Kidney (tissue), 14 donors: ENCODE data around the gene P2RY11. TPM values are rescaled to one million over a fixed set of nuclear protein-coding genes. Genes with fewer than 3 reads are reported as not detected.

Source experiments
- DNase-seq, 5 donors: peaks; one replicate each; pipeline ENCODE4 v3.0.0-alpha.2; 2013 to 2020
- FAIRE-seq: peaks from 2 replicates; lab custom pipeline; 2012; peaks lifted over from hg19 to GRCh38; lab: Jason Lieb, UNC
- H3K27ac ChIP-seq, 2 donors: one replicate each; pipeline ENCODE4 v1.7.0; 2013; ENCODE audit warnings: low read depth in 2 of 2, low read length in 2 of 2, inconsistent platforms in 1 of 2
- H3K27me3 ChIP-seq: one replicate; pipeline ENCODE4 v1.7.1; 2013; ENCODE audit warnings: low read length, inconsistent platforms; ENCODE audit not compliant: control insufficient read depth, insufficient read depth
- H3K36me3 ChIP-seq, 3 donors: one replicate each; pipeline versions ENCODE4 v1.7.0 to v1.7.1; 2013; ENCODE audit warnings: low read length in 3 of 3, control low read depth in 1 of 3, inconsistent platforms in 1 of 3; ENCODE audit not compliant: insufficient read depth in 3 of 3, control insufficient read depth in 2 of 3
- H3K4me1 ChIP-seq, 3 donors: one replicate each; pipeline versions ENCODE4 v1.7.0 to v1.7.1; 2013; ENCODE audit warnings: low read length in 3 of 3, inconsistent platforms in 1 of 3, low read depth in 1 of 3; ENCODE audit not compliant: control insufficient read depth in 2 of 3, insufficient read depth in 2 of 3
- H3K4me3 ChIP-seq, 3 donors: one replicate each; pipeline versions ENCODE4 v1.7.0 to v1.8.1; 2013; ENCODE audit warnings: low read length in 3 of 3, control low read depth in 1 of 3, inconsistent platforms in 1 of 3
- H3K9ac ChIP-seq, 3 donors: one replicate each; pipeline versions ENCODE4 v1.7.0 to v1.7.1; 2013; ENCODE audit warnings: low read length in 3 of 3, control low read depth in 1 of 3, inconsistent platforms in 1 of 3
- H3K9me3 ChIP-seq, 3 donors: one replicate each; pipeline versions ENCODE4 v1.7.0 to v1.7.1; 2013; ENCODE audit warnings: low read length in 3 of 3, control low read depth in 1 of 3, inconsistent platforms in 1 of 3; ENCODE audit not compliant: control insufficient read depth in 2 of 3, insufficient read depth in 1 of 3
- intact Hi-C: fragments of 100-400 bp; cut with DNase I; formaldehyde crosslinking; loops from one replicate; pipeline ENCODE4 v1.11.1; 2022
- polyA plus RNA-seq: library from polyadenylated mRNA; stranded (reverse); fragments of 350-450 nt; fragmentation: Illumina TruSeq; extraction: RNeasy Lipid Tissue Mini Kit (QIAGEN cat#74804); gene quantifications from one replicate; pipeline ENCODE4 v1.2.3, GENCODE V29; 2014; ENCODE audit warnings: low read depth, low replicate concordance; ENCODE audit not compliant: insufficient read depth
- total RNA-seq: library from RNA; stranded (reverse); fragmentation: NEBNext Ultra II Directional; extraction: Animal tissue kit (Norgen Biotek cat#: 25700); gene quantifications from one replicate; pipeline ENCODE4 v1.2.1, GENCODE V29; 2021
- TF ChIP-seq, protein P1 (sequence below): IDR thresholded peaks from 3 replicates; pipeline ENCODE4 v1.5.1; 2012; ENCODE audit warnings: mild to moderate bottlenecking, moderate library complexity, borderline replicate concordance; ENCODE audit not compliant: insufficient read depth; ENCODE audit errors: extremely low read depth
- donor health status: control.
- donor health status: control.
- donor health status: control.
- donor health status: control.
- donor health status: control.
- donor health status: DM: yes; HTN: yes; CAD: no.
- donor health status: Normal renal cell carcinoma (clear cell type).

The P2RY11 gene
- total and polyA plus RNA-seq, 2 donors from 2014 or later = 3.7 to 17.3 TPM

GRCh38 chr19:10100163-10100785 is 11.2 kb upstream of the P2RY11 start:
- H3K36me3 ChIP-seq = no peaks in the 10 kb centered on the region
- H3K27ac ChIP-seq = no peak overlapping the region
- H3K9me3 ChIP-seq = no peaks in the 10 kb centered on the region
- no peaks in the 10 kb centered on the region for H3K27me3 ChIP-seq
- no peak overlapping the region for H3K9ac ChIP-seq
- no peak overlapping the region for H3K4me3 ChIP-seq
- FAIRE-seq (no peak), DNase-seq (peak in 1 of 5 donors; percentile 10)
- peaks cover 0 to 6% (median 5%) of the 10 kb centered on the region in 3 donors for H3K4me1 ChIP-seq
- TF ChIP-seq, protein P1, sequence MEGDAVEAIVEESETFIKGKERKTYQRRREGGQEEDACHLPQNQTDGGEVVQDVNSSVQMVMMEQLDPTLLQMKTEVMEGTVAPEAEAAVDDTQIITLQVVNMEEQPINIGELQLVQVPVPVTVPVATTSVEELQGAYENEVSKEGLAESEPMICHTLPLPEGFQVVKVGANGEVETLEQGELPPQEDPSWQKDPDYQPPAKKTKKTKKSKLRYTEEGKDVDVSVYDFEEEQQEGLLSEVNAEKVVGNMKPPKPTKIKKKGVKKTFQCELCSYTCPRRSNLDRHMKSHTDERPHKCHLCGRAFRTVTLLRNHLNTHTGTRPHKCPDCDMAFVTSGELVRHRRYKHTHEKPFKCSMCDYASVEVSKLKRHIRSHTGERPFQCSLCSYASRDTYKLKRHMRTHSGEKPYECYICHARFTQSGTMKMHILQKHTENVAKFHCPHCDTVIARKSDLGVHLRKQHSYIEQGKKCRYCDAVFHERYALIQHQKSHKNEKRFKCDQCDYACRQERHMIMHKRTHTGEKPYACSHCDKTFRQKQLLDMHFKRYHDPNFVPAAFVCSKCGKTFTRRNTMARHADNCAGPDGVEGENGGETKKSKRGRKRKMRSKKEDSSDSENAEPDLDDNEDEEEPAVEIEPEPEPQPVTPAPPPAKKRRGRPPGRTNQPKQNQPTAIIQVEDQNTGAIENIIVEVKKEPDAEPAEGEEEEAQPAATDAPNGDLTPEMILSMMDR = no peak
- intact Hi-C loops = no loop called here

- Histone ChIP-seq H3K9ac (no peak overlapping the region), H3K4me3 (no peak overlapping the region), H3K4me1 (peaks cover 0 to 8% (median 0%) of the 10 kb centered on the region in 3 donors), H3K27me3 (no peaks in the 10 kb centered on the region), H3K9me3 (no peaks in the 10 kb centered on the region), H3K27ac (no peak overlapping the region), H3K36me3 (peaks cover 0 to 7% (median 0%) of the 10 kb centered on the region in 3 donors)
- intact Hi-C loops = no loop called here
- TF ChIP-seq, protein P1 = no peak
- FAIRE-seq (no peak), DNase-seq (peak; percentile 41 to 79 (median 68))
Measured at GRCh38 chr19:10102787-10103236, 8.7 kb upstream of the P2RY11 start.

DNA sequence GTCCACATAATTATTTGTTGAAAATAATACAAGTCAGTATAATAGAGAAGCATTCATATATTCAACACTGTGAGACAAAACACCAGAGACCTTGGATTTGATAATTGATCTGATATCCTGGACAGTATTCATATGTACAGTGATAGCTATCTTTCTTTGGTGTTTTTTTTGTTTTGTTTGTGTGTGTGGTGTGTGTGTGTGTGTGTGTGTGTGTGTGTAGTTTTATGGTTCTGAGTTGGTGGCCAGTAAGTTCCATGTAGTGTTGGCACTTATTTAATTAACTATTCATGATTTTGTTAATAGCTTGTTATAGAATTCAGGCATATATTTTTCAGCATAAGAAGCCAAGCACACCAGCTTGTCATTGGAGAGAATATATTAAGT is 7.4 kb upstream of the P2RY11 start:
- Histone ChIP-seq H3K27ac (no peak overlapping the region), H3K36me3 (peaks cover 0 to 17% (median 4%) of the 10 kb centered on the region in 3 donors), H3K9me3 (no peaks in the 10 kb centered on the region), H3K9ac (no peak overlapping the region), H3K4me1 (peaks cover 0 to 8% (median 0%) of the 10 kb centered on the region in 3 donors), H3K27me3 (no peaks in the 10 kb centered on the region), H3K4me3 (no peak overlapping the region)
- TF ChIP-seq, protein P1 = no peak
- DNase-seq (no peak), FAIRE-seq (no peak)
- intact Hi-C loops = no loop called here
